GM18870 (cell line): Measurements from ENCODE around the gene TRPV6.

Source experiments
- ATAC-seq: cut with Tn5 transposase; IDR thresholded peaks from one replicate; pipeline ENCODE4 v1.9.1; 2021; ENCODE audit warnings: moderate library complexity; ENCODE audit not compliant: unreplicated experiment

Gene TRPV6

DNA sequence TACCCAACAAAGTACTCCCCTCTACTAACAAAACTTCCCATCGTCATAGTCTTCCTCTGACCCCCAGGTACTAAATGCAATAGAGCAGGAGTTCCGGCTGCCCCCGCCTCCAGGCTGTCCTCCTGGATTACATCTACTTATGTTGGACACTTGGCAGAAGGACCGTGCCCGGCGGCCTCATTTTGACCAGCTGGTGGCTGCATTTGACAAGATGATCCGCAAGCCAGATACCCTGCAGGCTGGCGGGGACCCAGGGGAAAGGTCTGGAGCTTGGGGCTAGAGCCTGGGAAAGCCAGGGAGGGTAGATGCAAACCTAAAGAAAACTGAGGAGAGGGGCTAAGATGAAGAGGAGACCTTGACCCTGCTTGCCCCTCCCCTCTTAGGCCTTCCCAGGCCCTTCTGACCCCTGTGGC is 15.4 kb downstream of the TRPV6 start:
- no peak for ATAC-seq

DNA sequence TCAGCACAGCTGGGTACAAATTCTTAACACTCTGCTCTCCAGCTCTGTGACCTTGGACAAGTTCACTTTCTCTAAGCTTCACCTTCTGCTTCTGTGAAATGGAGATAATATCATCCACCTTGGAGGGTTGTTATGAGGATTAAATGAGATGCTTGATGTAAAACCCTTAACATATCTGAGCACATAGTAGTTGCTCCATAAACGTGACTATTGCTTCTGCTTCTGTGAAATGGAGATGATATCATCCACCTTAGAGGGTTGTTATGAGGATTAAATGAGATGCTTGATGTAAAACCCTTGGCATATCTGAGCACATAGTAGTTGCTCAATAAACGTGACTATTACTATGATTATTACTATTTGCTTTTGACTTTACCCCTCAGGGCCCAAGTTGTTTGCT is 16.1 kb downstream of the TRPV6 start:
- no peak for ATAC-seq

DNA sequence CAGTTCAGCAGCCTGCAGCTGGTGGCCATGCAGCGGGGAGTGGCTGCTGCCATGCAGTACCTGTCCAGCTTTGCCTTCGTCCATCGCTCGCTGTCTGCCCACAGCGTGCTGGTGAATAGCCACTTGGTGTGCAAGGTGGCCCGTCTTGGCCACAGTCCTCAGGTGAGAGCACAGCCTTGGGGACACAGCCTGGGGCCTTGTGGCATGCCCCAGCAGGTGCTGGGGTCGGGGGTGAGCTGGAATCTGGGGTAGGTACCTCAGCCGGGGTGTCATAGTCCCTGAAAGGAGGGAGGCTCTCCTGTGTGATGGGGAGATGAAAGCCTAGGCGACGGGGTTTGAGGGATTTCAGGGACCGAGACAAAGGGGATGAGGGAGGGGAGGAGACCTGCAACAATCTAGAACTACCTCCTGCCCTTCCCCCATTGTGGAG is 16.5 kb downstream of the TRPV6 start:
- ATAC-seq = no peak

DNA sequence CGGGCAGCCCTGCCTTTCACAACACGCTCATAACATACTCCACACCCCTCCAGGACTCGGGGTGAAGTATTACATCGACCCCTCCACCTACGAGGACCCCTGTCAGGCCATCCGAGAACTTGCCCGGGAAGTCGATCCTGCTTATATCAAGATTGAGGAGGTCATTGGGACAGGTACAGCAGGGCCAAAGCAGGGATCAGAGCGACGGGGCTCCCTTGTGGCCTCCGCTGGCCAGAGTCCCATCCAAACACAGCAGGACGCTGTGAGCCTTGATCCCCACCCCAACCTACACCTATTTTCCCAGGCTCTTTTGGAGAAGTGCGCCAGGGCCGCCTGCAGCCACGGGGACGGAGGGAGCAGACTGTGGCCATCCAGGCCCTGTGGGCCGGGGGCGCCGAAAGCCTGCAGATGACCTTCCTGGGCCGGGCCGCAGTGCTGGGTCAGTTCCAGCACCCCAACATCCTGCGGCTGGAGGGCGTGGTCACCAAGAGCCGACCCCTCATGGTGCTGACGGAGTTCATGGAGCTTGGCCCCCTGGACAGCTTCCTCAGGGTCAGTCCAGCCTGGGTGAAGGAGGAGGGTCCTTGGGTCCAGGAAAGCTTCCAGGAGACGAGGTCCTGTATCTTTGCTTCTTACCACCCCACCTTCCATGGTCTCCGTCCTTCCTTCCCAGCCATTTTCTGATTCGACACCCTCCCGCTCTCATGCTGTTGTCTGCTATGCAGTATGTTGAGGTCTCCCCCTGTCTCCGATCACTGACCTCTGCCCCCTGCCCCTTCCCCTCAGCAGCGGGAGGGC is 17.2 kb downstream of the TRPV6 start:
- ATAC-seq = no peak

DNA sequence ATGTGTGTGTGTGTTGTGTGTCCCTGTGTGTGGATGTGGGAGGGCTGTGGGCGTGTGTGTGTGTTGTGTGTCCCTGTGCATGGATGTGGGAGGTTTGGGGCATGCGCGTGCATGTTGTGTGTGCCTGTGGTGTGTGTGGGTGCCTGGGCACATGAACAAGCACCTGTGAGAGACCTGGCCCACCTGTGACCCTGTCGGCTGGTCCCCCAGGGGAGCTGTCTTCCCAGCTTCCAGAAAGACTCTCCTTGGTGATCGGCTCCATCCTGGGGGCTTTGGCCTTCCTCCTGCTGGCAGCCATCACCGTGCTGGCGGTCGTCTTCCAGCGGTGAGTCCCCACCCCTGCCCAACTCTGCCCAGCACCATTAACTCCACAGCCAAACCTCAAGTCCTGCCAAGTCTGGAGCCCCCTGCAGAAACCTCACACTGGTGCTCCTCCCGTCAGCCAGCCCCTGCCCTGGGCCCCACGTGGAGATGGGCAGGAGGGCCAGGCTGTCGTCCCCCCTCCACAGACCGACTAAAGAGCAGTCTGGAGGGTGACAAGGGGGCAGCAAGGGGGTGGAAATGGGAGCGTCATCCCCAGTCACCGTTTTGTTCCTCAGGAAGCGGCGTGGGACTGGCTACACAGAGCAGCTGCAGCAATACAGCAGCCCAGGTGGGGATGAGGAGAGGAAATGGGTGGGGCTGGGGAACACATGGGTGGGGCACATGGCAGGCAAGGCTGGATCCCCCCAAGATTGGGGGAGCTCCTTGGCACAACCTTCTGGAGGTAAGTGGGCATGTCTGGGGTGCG is 18.0 kb downstream of the TRPV6 start:
- no peak for ATAC-seq

DNA sequence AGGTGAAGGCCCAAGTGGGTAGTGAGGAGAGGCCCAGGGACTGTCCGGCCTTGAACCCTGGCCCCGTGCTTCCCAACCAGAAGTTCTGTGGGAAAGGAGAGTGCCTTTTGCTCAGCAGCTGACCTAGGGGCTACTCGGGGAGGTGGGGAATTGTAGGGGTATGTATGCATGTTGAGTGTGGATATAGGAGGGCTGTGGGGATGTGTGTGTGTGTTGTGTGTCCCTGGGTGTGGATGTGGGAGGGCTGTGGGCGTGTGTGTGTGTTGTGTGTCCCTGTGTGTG is 18.5 kb downstream of the TRPV6 start:
- ATAC-seq = no peak

DNA sequence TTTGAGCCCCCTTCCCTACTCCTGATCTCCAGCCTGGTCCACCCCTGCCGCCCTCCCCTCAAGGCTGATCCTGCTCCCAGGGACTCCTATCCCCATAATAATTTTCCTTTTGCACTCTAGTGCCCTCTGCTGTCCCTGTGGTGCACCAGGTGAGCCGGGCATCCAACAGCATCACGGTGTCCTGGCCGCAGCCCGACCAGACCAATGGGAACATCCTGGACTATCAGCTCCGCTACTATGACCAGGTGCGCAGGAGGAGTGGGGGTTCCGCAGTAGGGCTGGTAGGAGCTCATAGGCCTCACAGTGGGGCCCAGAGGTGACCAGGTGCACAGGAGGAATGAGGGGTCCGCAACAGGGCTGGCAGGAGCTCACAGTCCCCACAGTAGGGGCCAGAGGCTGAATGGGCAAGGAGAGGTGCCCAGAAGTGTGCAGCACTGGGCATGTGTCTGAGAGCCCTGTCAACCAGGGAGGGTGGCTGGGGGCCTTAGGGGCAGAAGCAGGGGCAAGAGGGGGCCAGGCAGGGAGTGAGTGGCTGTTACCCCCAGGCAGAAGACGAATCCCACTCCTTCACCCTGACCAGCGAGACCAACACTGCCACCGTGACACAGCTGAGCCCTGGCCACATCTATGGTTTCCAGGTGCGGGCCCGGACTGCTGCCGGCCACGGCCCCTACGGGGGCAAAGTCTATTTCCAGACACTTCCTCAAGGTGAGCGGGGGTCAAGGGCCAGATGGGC is 19.0 kb downstream of the TRPV6 start:
- no peak for ATAC-seq

DNA sequence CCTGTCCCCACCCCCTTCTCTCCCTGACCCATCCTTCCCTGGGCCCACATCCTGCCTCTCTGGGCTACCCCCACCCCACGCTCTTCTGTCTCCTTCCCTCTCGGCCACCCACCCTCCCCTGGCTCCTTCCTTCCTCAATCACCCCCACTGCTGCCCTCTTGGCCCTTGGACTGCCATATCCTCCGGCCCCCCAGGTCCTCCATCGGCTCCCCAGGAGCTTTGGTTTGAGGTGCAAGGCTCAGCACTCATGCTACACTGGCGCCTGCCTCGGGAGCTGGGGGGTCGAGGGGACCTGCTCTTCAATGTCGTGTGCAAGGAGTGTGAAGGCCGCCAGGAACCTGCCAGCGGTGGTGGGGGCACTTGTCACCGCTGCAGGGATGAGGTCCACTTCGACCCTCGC is 19.8 kb downstream of the TRPV6 start:
- no peak for ATAC-seq

DNA sequence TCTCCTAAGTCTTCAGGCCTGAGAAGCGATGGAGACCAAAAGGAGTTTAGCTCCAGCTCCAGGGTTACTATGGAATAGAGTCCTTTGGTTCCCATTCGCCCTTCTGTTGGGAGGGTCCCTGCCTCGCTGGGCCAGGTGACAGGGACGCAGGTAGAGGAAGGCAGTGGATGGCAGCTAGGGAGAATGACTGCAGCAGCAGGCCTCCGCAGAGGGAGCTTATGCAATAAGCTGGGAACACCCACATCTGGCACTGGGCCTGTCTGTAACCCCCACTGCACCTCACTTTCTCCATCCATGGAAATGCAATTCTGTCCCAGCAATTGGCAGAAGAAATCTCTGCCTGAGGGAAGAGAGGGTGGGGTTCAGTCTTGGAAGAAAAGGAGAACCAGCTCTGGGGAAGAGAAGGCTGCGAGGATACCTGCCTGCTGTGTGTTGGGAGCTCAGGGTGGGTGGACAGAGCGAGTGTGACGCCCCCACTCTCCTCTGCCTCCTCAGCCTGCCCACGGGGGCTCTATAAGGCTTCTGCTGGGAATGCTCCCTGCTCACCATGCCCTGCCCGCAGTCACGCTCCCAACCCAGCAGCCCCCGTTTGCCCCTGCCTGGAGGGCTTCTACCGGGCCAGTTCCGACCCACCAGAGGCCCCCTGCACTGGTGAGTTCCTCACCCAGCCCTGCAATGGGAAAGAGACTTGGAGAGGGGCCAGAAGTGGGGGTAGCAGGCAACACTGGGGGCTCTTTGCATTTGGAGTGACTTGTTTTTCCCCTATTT is 20.4 kb downstream of the TRPV6 start:
- ATAC-seq = no peak

DNA sequence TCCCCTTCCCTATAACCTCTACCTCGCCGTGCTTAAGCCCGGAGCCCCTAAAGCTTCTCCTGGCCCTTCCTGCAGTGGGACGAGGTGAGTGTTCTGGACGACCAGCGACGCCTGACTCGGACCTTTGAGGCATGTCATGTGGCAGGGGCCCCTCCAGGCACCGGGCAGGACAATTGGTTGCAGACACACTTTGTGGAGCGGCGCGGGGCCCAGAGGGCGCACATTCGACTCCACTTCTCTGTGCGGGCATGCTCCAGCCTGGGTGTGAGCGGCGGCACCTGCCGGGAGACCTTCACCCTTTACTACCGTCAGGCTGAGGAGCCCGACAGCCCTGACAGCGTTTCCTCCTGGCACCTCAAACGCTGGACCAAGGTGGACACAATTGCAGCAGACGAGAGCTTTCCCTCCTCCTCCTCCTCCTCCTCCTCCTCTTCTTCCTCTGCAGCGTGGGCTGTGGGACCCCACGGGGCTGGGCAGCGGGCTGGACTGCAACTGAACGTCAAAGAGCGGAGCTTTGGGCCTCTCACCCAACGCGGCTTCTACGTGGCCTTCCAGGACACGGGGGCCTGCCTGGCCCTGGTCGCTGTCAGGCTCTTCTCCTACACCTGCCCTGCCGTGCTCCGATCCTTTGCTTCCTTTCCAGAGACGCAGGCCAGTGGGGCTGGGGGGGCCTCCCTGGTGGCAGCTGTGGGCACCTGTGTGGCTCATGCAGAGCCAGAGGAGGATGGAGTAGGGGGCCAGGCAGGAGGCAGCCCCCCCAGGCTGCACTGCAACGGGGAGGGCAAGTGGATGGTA is 21.5 kb downstream of the TRPV6 start:
- no peak for ATAC-seq

DNA sequence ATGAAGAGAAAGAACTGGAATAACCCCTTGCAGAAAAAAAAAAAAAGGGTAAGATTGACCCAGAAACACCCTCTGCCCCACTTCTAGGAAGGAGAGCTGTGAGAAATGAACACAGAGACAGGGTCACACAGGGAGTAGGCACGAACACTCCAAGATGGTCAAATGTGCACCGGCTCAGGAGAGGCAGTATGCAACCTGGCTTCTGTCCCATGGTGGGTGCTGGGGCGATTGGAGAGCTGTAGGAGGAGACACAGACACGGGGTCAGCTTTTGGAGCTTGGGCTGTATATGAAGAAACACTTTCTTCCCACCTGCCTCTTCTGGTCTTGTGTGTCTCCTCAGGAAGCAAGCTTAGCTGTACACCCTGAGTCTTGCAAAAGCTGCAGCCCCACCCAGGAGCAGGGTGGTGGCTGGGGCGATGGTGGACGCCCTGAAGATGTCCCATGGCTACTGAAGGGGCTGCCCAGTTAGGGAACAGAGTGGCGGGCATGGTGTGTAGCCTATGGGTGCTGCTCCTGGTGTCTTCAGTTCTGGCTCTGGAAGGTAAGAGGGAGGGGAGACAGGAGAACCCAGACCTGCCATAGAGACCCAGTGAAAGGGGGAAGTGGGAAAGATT is 22.7 kb downstream of the TRPV6 start:
- ATAC-seq = no peak

DNA sequence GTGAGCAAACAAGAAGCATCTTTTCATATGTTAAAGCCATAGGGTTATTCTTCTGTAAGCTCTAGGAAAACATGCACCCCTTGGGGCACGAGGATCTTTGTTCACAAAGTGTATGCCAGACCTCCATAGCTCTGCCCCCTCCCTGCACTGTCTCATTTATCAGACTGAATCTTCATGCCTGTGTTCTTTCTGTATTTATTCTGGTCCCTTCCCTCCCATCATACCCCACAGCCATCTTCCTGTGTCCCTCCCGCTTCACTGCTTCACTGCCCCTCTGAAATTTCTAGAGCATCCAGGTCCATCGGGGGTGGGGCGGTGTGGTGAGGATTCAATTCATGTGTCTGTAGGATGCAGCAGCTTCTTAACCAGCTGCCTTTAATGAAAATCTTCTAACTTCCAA is 23.2 kb downstream of the TRPV6 start:
- ATAC-seq = no peak

DNA sequence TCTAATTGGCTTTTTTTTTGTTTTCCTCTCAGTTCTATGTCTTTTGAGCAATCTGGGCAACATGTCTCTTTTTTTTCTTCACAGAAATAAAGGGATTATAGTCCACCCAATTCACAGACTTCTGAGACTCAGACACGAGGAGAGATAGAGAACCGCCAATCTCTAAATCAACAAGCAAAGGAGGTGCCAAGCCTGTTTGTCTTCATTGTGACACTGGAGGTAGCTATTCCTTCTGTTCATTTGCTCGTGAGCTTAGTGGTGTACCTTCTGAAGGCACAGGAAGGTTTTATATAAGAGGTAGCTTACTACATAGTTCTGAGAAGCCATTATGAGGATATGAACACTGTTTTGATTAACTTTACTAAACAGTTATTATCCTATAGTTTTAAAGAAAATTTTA is 24.6 kb downstream of the TRPV6 start:
- ATAC-seq = no peak

DNA sequence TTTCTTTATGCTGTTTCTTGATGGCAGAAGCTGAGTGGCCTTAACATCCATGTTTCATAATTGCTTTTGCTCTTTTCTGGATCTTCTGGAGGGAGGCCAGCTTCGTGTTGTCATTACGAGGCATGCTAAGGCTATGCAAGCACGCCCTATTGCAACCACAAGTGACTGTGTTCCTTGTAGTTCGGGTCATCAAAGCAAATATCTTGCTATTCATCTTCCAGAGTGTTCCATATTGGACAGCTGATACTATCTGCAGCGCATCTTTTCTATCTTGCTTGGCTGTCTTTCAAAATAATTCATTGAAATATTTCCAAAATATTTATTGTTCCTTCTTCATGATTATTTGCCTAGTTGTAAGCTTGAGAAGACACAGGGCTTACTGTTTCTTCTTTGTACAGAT is 25.7 kb downstream of the TRPV6 start:
- ATAC-seq = no peak

DNA sequence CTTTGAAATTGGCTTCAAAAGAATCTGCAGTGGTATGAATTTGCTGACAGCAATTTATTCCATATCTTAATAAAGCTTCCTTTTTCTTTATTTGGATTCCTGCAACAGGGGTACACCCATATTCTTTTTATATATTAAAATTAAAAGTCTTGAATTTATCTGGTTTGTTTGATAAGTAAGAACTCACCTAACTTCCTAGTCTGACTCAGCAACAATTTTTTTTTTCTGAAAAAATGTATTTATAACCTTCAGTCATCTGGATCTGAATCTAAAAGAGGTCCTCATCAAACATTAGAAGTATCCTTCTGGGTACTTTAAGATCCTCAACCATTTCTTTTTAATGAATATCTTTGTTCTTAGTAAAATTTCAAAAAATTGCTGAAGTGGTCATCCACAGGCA is 26.1 kb downstream of the TRPV6 start:
- ATAC-seq = no peak

DNA sequence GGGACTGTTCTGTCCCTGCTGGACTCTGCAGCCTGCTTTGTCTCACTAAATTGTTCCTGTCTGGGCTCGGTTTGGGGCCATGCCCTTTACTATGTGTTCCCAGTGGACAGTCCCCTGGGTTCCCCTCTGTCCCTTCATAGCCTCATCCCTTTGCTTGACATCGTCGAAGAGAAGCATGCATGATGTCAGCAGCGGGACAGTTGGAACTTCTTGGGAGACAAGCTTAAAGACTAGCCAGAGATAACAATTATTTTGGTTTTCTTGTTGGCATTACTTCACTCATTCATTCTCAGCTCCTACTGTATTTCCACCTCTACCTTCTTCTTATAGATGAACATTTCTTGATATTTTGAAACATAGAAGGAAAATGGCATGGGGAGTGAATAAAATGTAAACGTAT is 27.9 kb downstream of the TRPV6 start:
- ATAC-seq = no peak

DNA sequence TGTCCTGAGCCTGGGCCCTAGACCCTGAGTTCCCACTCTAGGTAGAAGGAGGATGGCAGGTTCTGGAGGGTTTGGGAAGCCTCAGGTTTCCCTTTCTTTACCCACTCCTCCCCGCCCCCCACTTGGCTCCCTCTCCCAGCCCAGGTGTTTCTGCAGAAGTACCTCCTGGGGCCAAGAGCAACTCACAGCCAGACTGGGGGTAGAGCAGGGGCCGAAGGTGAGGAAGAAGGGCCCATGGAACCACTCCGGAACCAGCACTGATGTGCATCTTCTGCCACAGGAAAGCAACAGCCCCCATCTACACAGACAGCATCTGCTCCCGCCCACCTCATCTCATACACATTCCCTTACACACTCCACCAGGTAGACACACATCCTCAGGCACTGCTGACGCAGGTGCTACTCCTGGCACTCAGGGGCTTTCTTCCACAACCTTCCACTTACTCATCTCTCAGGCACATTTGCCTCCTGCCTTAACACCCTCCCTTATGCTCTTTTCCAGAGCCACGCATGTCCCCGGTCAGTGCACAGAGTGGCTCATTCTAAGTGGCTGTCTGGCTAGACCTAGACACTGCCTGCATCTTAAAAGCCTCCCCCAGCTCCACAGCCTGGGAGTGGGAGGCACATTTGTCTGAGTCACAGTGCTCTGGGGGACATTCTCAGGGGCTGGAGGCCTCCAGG is 28.8 kb downstream of the TRPV6 start:
- no peak for ATAC-seq

DNA sequence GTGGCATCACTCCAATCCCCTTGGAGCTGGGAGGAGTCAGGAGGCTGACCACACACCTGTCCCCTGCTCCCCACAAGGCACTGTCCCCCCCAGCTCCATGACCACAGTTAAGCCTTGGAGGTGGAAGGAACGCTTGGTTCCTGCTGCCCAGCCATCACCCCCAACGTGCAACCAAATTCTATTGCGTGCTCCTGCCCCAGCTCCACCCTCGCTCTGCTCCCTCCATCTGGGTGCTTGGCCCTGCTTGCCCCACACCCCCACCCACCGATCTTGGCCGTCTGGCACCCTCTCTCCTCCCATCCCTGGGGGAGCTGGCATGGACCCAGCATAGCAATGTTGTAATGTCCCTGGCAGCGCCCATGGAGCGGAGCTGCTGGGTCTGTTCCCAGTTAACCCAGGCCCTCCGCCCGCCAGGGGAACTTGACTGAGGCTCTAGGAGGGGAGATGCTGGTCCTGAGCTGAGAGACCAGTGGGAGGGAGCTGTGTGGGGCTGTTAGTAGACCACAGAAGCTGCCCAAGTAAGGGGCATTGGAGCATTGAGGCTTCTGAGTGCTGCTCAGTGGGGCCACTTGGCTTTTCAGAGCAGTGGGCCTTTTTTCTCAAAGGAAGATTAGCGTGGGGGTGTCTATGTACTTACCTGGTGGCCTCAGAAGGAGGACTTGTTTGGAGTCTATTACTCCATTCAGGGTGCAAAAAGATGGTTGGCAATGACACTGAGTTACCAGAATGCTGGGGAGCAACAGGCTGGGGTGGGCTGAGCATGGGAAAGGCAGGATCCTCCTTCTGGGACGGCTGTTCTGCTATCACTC is 29.6 kb downstream of the TRPV6 start:
- no peak for ATAC-seq
